SK-N-SH treated with all-trans-retinoic acid at 6 μM for 48 hours (cell line): ENCODE results near the gene EPN2.
"Not testable (repeated sequence)": the region's sequence is repeated elsewhere in the genome, so short reads cannot be mapped to it uniquely, and the experiment has no call there.

Experiments used
- CREB5 ChIP-seq: fragments of 250-450 bp; sonication (Bioruptor Pico); IDR thresholded peaks from 2 replicates; pipeline ENCODE4 v1.5.1; 2020; ENCODE audit warnings: low read depth, mild to moderate bottlenecking, moderate library complexity
- SNAI2 ChIP-seq: fragments of 250-450 bp; sonication (Bioruptor Pico); IDR thresholded peaks from 2 replicates; pipeline ENCODE4 v1.5.0; 2020; ENCODE audit warnings: mild to moderate bottlenecking, moderate library complexity
- TCF4 ChIP-seq: fragments of 250-450 bp; sonication (Bioruptor Pico); IDR thresholded peaks from 2 replicates; pipeline ENCODE4 v1.8.0; 2021; ENCODE audit warnings: mild to moderate bottlenecking, moderate library complexity, borderline replicate concordance
- ZFP30 ChIP-seq: fragments of 450-650 bp; formaldehyde crosslinking; IDR thresholded peaks from 2 replicates; pipeline ENCODE4 v1.5.0; 2022; ENCODE audit warnings: mild to moderate bottlenecking, moderate library complexity
- TF ChIP-seq, protein P1 (sequence below): fragments of 250-450 bp; sonication (Bioruptor Pico); IDR thresholded peaks from 2 replicates; pipeline ENCODE4 v1.5.0; 2020; ENCODE audit warnings: mild to moderate bottlenecking, moderate library complexity

DNA sequence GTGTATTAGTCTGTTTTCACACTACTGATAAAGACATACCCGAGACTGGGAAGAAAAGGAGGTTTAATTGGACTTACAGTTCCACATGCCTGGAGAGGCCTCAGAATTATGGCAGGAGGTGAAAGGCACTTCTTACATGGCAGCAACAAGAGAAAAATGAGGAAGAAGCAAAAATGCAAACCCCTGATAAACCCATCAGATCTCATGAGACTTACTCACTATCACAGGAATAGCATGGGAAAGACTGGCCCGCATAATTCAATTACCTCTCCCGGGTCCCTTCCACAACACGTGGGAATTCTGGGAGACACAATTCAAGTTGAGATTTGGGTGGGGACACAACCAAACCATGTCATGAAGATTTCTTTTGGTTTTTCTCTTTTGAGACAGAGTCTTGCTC lies 41.1 kb downstream of the EPN2 start:
- TF ChIP-seq, protein P1, sequence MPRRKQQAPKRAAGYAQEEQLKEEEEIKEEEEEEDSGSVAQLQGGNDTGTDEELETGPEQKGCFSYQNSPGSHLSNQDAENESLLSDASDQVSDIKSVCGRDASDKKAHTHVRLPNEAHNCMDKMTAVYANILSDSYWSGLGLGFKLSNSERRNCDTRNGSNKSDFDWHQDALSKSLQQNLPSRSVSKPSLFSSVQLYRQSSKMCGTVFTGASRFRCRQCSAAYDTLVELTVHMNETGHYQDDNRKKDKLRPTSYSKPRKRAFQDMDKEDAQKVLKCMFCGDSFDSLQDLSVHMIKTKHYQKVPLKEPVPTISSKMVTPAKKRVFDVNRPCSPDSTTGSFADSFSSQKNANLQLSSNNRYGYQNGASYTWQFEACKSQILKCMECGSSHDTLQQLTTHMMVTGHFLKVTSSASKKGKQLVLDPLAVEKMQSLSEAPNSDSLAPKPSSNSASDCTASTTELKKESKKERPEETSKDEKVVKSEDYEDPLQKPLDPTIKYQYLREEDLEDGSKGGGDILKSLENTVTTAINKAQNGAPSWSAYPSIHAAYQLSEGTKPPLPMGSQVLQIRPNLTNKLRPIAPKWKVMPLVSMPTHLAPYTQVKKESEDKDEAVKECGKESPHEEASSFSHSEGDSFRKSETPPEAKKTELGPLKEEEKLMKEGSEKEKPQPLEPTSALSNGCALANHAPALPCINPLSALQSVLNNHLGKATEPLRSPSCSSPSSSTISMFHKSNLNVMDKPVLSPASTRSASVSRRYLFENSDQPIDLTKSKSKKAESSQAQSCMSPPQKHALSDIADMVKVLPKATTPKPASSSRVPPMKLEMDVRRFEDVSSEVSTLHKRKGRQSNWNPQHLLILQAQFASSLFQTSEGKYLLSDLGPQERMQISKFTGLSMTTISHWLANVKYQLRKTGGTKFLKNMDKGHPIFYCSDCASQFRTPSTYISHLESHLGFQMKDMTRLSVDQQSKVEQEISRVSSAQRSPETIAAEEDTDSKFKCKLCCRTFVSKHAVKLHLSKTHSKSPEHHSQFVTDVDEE (CRISPR knock-in tag): not testable (repeated sequence)
- not testable (repeated sequence) for TF ChIP-seq TCF4; SNAI2 (CRISPR knock-in tag); ZFP30 (CRISPR knock-in tag); CREB5 (CRISPR knock-in tag)
